Keratinocyte (primary cell): ENCODE data around the gene SNRNP35.
"Not testable (repeated sequence)": the region's sequence is repeated elsewhere in the genome, so short reads cannot be mapped to it uniquely, and the experiment has no call there.

Experiments
- EZH2 ChIP-seq: IDR thresholded peaks from one replicate; pipeline ENCODE4 v1.6.1; 2012; ENCODE audit warnings: inconsistent platforms, mild to moderate bottlenecking, low read length, moderate library complexity
- TF ChIP-seq, protein P1 (sequence below), 3 experiments: IDR thresholded peaks in 1 of 3; conservative IDR thresholded peaks in 1 of 3; optimal IDR thresholded peaks in 1 of 3; 2 replicates in 2 of 3; 3 replicates in 1 of 3; pipeline versions ENCODE3 to v1.5.1; 2011; ENCODE audit warnings: low read length in 3 of 3, mild to moderate bottlenecking in 3 of 3, moderate library complexity in 2 of 3, control low read depth in 1 of 3, inconsistent platforms in 1 of 3; ENCODE audit not compliant: insufficient read depth in 2 of 3; ENCODE audit errors: extremely low read depth in 1 of 3

DNA sequence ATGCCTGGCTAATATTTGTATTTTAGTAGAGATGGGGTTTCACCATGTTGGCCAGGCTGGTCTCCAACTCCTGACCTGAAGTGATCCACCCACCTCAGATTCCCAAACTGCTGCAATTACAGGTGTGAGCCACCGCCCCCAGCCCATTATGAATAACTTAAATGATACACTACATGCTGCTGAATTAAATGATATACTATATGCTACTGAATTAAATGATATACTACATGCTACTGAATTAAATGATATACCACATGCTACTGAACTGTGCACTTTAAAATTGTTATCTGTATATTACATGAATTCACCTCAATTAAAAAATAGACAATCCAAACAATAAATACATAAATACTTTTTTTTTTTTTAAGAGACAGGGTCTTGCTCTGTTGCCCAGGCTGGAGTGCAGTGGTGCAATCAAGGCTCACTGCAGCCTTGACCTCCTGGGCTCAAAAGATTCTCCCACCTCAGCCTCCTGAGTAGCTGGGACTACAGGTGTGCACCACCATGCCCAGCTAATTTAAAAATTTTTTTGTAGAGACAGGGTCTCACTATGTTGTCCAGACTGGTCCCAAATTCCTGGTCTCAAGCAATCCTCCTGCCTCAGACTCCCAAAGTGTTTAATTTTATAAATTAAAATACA lies 56.8 kb downstream of the SNRNP35 start:
- TF ChIP-seq, protein P1, sequence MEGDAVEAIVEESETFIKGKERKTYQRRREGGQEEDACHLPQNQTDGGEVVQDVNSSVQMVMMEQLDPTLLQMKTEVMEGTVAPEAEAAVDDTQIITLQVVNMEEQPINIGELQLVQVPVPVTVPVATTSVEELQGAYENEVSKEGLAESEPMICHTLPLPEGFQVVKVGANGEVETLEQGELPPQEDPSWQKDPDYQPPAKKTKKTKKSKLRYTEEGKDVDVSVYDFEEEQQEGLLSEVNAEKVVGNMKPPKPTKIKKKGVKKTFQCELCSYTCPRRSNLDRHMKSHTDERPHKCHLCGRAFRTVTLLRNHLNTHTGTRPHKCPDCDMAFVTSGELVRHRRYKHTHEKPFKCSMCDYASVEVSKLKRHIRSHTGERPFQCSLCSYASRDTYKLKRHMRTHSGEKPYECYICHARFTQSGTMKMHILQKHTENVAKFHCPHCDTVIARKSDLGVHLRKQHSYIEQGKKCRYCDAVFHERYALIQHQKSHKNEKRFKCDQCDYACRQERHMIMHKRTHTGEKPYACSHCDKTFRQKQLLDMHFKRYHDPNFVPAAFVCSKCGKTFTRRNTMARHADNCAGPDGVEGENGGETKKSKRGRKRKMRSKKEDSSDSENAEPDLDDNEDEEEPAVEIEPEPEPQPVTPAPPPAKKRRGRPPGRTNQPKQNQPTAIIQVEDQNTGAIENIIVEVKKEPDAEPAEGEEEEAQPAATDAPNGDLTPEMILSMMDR (optimal IDR thresholded peaks at IDR 0.05 in 1 of 3, IDR thresholded peaks at IDR 0.05 in 1 of 3, conservative IDR thresholded peaks at IDR 0.05 in 1 of 3; ENCODE audit: extremely low read depth in 1 of 3, insufficient read depth in 2 of 3, low read length in 3 of 3): not testable (repeated sequence)
- not testable (repeated sequence) for TF ChIP-seq EZH2
